Activated T-cell treated with anti-CD3 and anti-CD28 coated beads, Interleukin-2, amount 50 U/mL, for 4 hours (primary cell): Measurements from ENCODE around the gene ARHGAP25. TPM values are rescaled to one million over a fixed set of nuclear protein-coding genes. Genes with fewer than 3 reads are reported as not detected.
A peak's percentile ranks its signal among the peaks of the same experiment; 100 is the strongest.

ENCODE experiments used
- ATAC-seq, 2 donors: fragments of 200-7000 bp; cut with Tn5 transposase; one replicate each; pipeline ENCODE4 v1.10.0; 2021
- DNase-seq: peaks from one replicate; pipeline ENCODE4 v3.0.0-alpha.2; 2020
- H3K27me3 Mint-ChIP-seq: one replicate; pipeline ENCODE4 v1.8.0; 2021; ENCODE audit warnings: low read depth, mixed read lengths
- H3K36me3 Mint-ChIP-seq: one replicate; pipeline ENCODE4 v1.8.0; 2022; ENCODE audit warnings: mixed read lengths; ENCODE audit not compliant: insufficient read depth
- H3K4me1 Mint-ChIP-seq: one replicate; pipeline ENCODE4 v1.8.0; 2021; ENCODE audit warnings: low read depth, mixed read lengths
- H3K4me3 Mint-ChIP-seq: one replicate; pipeline ENCODE4 v1.8.0; 2021; ENCODE audit warnings: mild to moderate bottlenecking, moderate library complexity, mixed read lengths
- H3K9me3 Mint-ChIP-seq: one replicate; pipeline ENCODE4 v1.8.0; 2021; ENCODE audit warnings: mixed read lengths
- total RNA-seq, 3 donors: library from RNA; stranded (reverse); gene quantifications; one replicate each; pipeline ENCODE4 v1.2.1, GENCODE V29; 2021

ARHGAP25 gene
- total RNA-seq, 3 donors from 2014 or later: 48.6 to 55.7 (median 52.1) TPM

GRCh38 chr2:68709421-68709911 lies 25.1 kb upstream of the ARHGAP25 start:
- H3K36me3 Mint-ChIP-seq: no peaks in the 10 kb centered on the region
- ATAC-seq (peak; percentile 62), DNase-seq (no peak)
- H3K4me3 Mint-ChIP-seq: no peak overlapping the region
- H3K27me3 Mint-ChIP-seq: peaks cover 2% of the 10 kb centered on the region
- no peaks in the 10 kb centered on the region for H3K9me3 Mint-ChIP-seq
- H3K4me1 Mint-ChIP-seq: peaks cover 26% of the 10 kb centered on the region

- Mint-ChIP-seq H3K4me3 (no peak overlapping the region), H3K27me3 (peaks cover 2% of the 10 kb centered on the region), H3K4me1 (peaks cover 35% of the 10 kb centered on the region), H3K9me3 (no peaks in the 10 kb centered on the region), H3K36me3 (no peaks in the 10 kb centered on the region)
- ATAC-seq (no peak), DNase-seq (no peak)
These were observed 24.3 kb upstream of the ARHGAP25 start for GRCh38 chr2:68710336-68710735.

GRCh38 chr2:68710756-68711155 lies 23.9 kb upstream of the ARHGAP25 start:
- H3K9me3 Mint-ChIP-seq: no peaks in the 10 kb centered on the region
- no peak overlapping the region for H3K4me3 Mint-ChIP-seq
- peaks cover 2% of the 10 kb centered on the region for H3K27me3 Mint-ChIP-seq
- no peak for DNase-seq
- peaks cover 39% of the 10 kb centered on the region for H3K4me1 Mint-ChIP-seq
- no peak for ATAC-seq
- no peaks in the 10 kb centered on the region for H3K36me3 Mint-ChIP-seq

GRCh38 chr2:68714866-68715265 lies 19.7 kb upstream of the ARHGAP25 start:
- no peaks in the 10 kb centered on the region for H3K36me3 Mint-ChIP-seq
- peaks cover 74% of the 10 kb centered on the region for H3K4me1 Mint-ChIP-seq
- H3K27me3 Mint-ChIP-seq: peaks cover 2% of the 10 kb centered on the region
- ATAC-seq: no peak
- H3K9me3 Mint-ChIP-seq: no peaks in the 10 kb centered on the region
- no peak overlapping the region for H3K4me3 Mint-ChIP-seq
- DNase-seq: no peak

GRCh38 chr2:68715353-68716041 lies 19.1 kb upstream of the ARHGAP25 start:
- Mint-ChIP-seq H3K4me3 (no peak overlapping the region), H3K9me3 (no peaks in the 10 kb centered on the region), H3K27me3 (peaks cover 2% of the 10 kb centered on the region), H3K4me1 (peaks cover 79% of the 10 kb centered on the region), H3K36me3 (no peaks in the 10 kb centered on the region)
- DNase-seq (peak; percentile 37), ATAC-seq (no peak)

GRCh38 chr2:68716604-68717304 lies 17.9 kb upstream of the ARHGAP25 start:
- H3K4me3 Mint-ChIP-seq: no peak overlapping the region
- no peaks in the 10 kb centered on the region for H3K9me3 Mint-ChIP-seq
- H3K4me1 Mint-ChIP-seq: peaks cover 87% of the 10 kb centered on the region
- DNase-seq: no peak
- H3K36me3 Mint-ChIP-seq: no peaks in the 10 kb centered on the region
- no peak for ATAC-seq
- no peaks in the 10 kb centered on the region for H3K27me3 Mint-ChIP-seq

- DNase-seq (no peak), ATAC-seq (peak; percentile 90 to 91)
- Mint-ChIP-seq H3K9me3 (no peaks in the 10 kb centered on the region), H3K4me3 (no peak overlapping the region), H3K27me3 (no peaks in the 10 kb centered on the region), H3K4me1 (peaks cover 92% of the 10 kb centered on the region), H3K36me3 (no peaks in the 10 kb centered on the region)
These were observed 17.3 kb upstream of the ARHGAP25 start for GRCh38 chr2:68717305-68717661.

- Mint-ChIP-seq H3K4me3 (no peak overlapping the region), H3K4me1 (peaks cover 97% of the 10 kb centered on the region), H3K9me3 (no peaks in the 10 kb centered on the region), H3K27me3 (no peaks in the 10 kb centered on the region), H3K36me3 (no peaks in the 10 kb centered on the region)
- ATAC-seq (no peak), DNase-seq (no peak)
These were observed 14.7 kb upstream of the ARHGAP25 start for GRCh38 chr2:68719912-68720311.

GRCh38 chr2:68720665-68721064 lies 13.9 kb upstream of the ARHGAP25 start:
- no peak for DNase-seq
- no peak for ATAC-seq
- no peaks in the 10 kb centered on the region for H3K27me3 Mint-ChIP-seq
- peaks cover 95% of the 10 kb centered on the region for H3K4me1 Mint-ChIP-seq
- H3K36me3 Mint-ChIP-seq: no peaks in the 10 kb centered on the region
- no peak overlapping the region for H3K4me3 Mint-ChIP-seq
- no peaks in the 10 kb centered on the region for H3K9me3 Mint-ChIP-seq

- no peaks in the 10 kb centered on the region for H3K36me3 Mint-ChIP-seq
- no peak for DNase-seq
- H3K27me3 Mint-ChIP-seq: no peaks in the 10 kb centered on the region
- peak; percentile 20 to 21 for ATAC-seq
- H3K4me3 Mint-ChIP-seq: peak overlapping the region; percentile 45
- H3K9me3 Mint-ChIP-seq: no peaks in the 10 kb centered on the region
- peaks cover 95% of the 10 kb centered on the region for H3K4me1 Mint-ChIP-seq
These were observed 13.0 kb upstream of the ARHGAP25 start for GRCh38 chr2:68721482-68722101.

GRCh38 chr2:68722712-68723111 lies 11.9 kb upstream of the ARHGAP25 start:
- Mint-ChIP-seq H3K27me3 (no peaks in the 10 kb centered on the region), H3K36me3 (no peaks in the 10 kb centered on the region), H3K4me3 (no peak overlapping the region), H3K9me3 (no peaks in the 10 kb centered on the region), H3K4me1 (peaks cover 95% of the 10 kb centered on the region)
- ATAC-seq (no peak), DNase-seq (no peak)

GRCh38 chr2:68723181-68723580 lies 11.4 kb upstream of the ARHGAP25 start:
- Mint-ChIP-seq H3K27me3 (no peaks in the 10 kb centered on the region), H3K36me3 (no peaks in the 10 kb centered on the region), H3K9me3 (no peaks in the 10 kb centered on the region), H3K4me1 (peaks cover 95% of the 10 kb centered on the region), H3K4me3 (no peak overlapping the region)
- no peak for DNase-seq
- no peak for ATAC-seq

- no peaks in the 10 kb centered on the region for H3K36me3 Mint-ChIP-seq
- H3K4me1 Mint-ChIP-seq: peaks cover 82% of the 10 kb centered on the region
- DNase-seq: no peak
- H3K4me3 Mint-ChIP-seq: no peak overlapping the region
- H3K27me3 Mint-ChIP-seq: no peaks in the 10 kb centered on the region
- ATAC-seq: no peak
- no peaks in the 10 kb centered on the region for H3K9me3 Mint-ChIP-seq
These were observed 8.5 kb upstream of the ARHGAP25 start for GRCh38 chr2:68726100-68726499.

GRCh38 chr2:68726608-68727367 lies 7.8 kb upstream of the ARHGAP25 start:
- ATAC-seq: peak; percentile 98 to 99
- Mint-ChIP-seq H3K4me3 (peak overlapping the region; percentile 24), H3K4me1 (peaks cover 82% of the 10 kb centered on the region), H3K9me3 (no peaks in the 10 kb centered on the region), H3K27me3 (no peaks in the 10 kb centered on the region), H3K36me3 (no peaks in the 10 kb centered on the region)
- DNase-seq: peak; percentile 74
